A673 (cell line): Measurements from ENCODE around the gene MDK.

Source experiments
- CTCF ChIP-seq: fragments of 300-800, 200-600 bp; sonication (generic); conservative IDR thresholded peaks from 2 replicates; pipeline ENCODE4 v1.5.1; 2017; ENCODE audit warnings: low read depth, mild to moderate bottlenecking, antibody characterized with exemption, low read length, moderate library complexity, mixed read lengths
- EZH2 ChIP-seq: fragments of 200-600 bp; sonication (generic); IDR thresholded peaks from 2 replicates; pipeline ENCODE4 v1.6.1; 2017; ENCODE audit warnings: borderline replicate concordance, low read depth, mild to moderate bottlenecking, mixed read lengths, antibody characterized with exemption, low read length; ENCODE audit not compliant: poor library complexity, severe bottlenecking

- TF ChIP-seq CTCF (no peak), EZH2 (no peak)
These were observed 9.7 kb downstream of the MDK start for GRCh38 chr11:46391186-46391577.
